Measurements from ENCODE around the gene NDFIP2. TPM values are rescaled to one million over a fixed set of nuclear protein-coding genes. Genes with fewer than 3 reads are reported as not detected.

NDFIP2 gene
- total and polyA plus RNA-seq, 2 donors: 15.7 to 49.3 TPM

GRCh38 chr13:79519255-79519654, 38.3 kb downstream of the NDFIP2 start:
- Histone ChIP-seq H3K4me1 (ENCODE audit: insufficient read depth) (no peaks in the 10 kb centered on the region), H3K4me3 (ENCODE audit: low read depth, low read length) (no peak overlapping the region), H3K27ac (ENCODE audit: low read depth) (no peak overlapping the region), H3K36me3 (ENCODE audit: insufficient read depth) (peaks cover 2% of the 10 kb centered on the region)
- 84% methylated on average over 3 of the region's 3 CpGs for WGBS
- DNase-seq (ENCODE audit: extremely low spot score): no peak

- Histone ChIP-seq H3K36me3 (ENCODE audit: insufficient read depth) (peaks cover 2% of the 10 kb centered on the region), H3K4me1 (ENCODE audit: insufficient read depth) (no peaks in the 10 kb centered on the region), H3K27ac (ENCODE audit: low read depth) (no peak overlapping the region), H3K4me3 (ENCODE audit: low read depth, low read length) (no peak overlapping the region)
- DNase-seq (ENCODE audit: extremely low spot score): no peak
Observed at GRCh38 chr13:79522583-79522982, 41.6 kb downstream of the NDFIP2 start.

- H3K27ac ChIP-seq (ENCODE audit: low read depth): no peak overlapping the region
- H3K4me1 ChIP-seq (ENCODE audit: insufficient read depth): no peaks in the 10 kb centered on the region
- 75% methylated on average over 8 of the region's 8 CpGs for WGBS
- DNase-seq (ENCODE audit: extremely low spot score): no peak
- no peak overlapping the region for H3K4me3 ChIP-seq (ENCODE audit: low read depth, low read length)
- H3K36me3 ChIP-seq (ENCODE audit: insufficient read depth): peaks cover 2% of the 10 kb centered on the region
Observed at GRCh38 chr13:79525064-79525857, 44.3 kb downstream of the NDFIP2 start.

- Histone ChIP-seq H3K36me3 (ENCODE audit: insufficient read depth) (peaks cover 2% of the 10 kb centered on the region), H3K27ac (ENCODE audit: low read depth) (no peak overlapping the region), H3K4me1 (ENCODE audit: insufficient read depth) (no peaks in the 10 kb centered on the region), H3K4me3 (ENCODE audit: low read depth, low read length) (no peak overlapping the region)
- WGBS: 82% methylated on average over 5 of the region's 5 CpGs
- DNase-seq (ENCODE audit: extremely low spot score): no peak
Observed at GRCh38 chr13:79527698-79528097, 46.7 kb downstream of the NDFIP2 start.

- Histone ChIP-seq H3K27ac (ENCODE audit: low read depth) (no peak overlapping the region), H3K4me1 (ENCODE audit: insufficient read depth) (no peaks in the 10 kb centered on the region), H3K36me3 (ENCODE audit: insufficient read depth) (peaks cover 2% of the 10 kb centered on the region), H3K4me3 (ENCODE audit: low read depth, low read length) (no peak overlapping the region)
- DNase-seq (ENCODE audit: extremely low spot score): no peak
- WGBS: 70% methylated on average over 4 of the region's 4 CpGs
Observed at GRCh38 chr13:79528356-79528755, 47.4 kb downstream of the NDFIP2 start.

GRCh38 chr13:79528759-79529191, 47.8 kb downstream of the NDFIP2 start:
- no peak for DNase-seq (ENCODE audit: extremely low spot score)
- Histone ChIP-seq H3K4me1 (ENCODE audit: insufficient read depth) (no peaks in the 10 kb centered on the region), H3K4me3 (ENCODE audit: low read depth, low read length) (no peak overlapping the region), H3K36me3 (ENCODE audit: insufficient read depth) (peaks cover 2% of the 10 kb centered on the region), H3K27ac (ENCODE audit: low read depth) (no peak overlapping the region)
- WGBS: 24% methylated on average over 2 of the region's 2 CpGs

- 86% methylated on average over 4 of the region's 4 CpGs for WGBS
- no peak for DNase-seq (ENCODE audit: extremely low spot score)
- Histone ChIP-seq H3K27ac (ENCODE audit: low read depth) (no peak overlapping the region), H3K4me1 (ENCODE audit: insufficient read depth) (no peaks in the 10 kb centered on the region), H3K36me3 (ENCODE audit: insufficient read depth) (peaks cover 3% of the 10 kb centered on the region), H3K4me3 (ENCODE audit: low read depth, low read length) (no peak overlapping the region)
Observed at GRCh38 chr13:79529817-79530216, 48.9 kb downstream of the NDFIP2 start.

GRCh38 chr13:79530270-79530669, 49.3 kb downstream of the NDFIP2 start:
- WGBS: 78% methylated on average over 2 of the region's 2 CpGs
- DNase-seq (ENCODE audit: extremely low spot score): no peak
- Histone ChIP-seq H3K4me1 (ENCODE audit: insufficient read depth) (no peaks in the 10 kb centered on the region), H3K4me3 (ENCODE audit: low read depth, low read length) (no peak overlapping the region), H3K27ac (ENCODE audit: low read depth) (no peak overlapping the region), H3K36me3 (ENCODE audit: insufficient read depth) (peaks cover 3% of the 10 kb centered on the region)

- no peak overlapping the region for H3K27ac ChIP-seq (ENCODE audit: low read depth)
- H3K36me3 ChIP-seq (ENCODE audit: insufficient read depth): peaks cover 3% of the 10 kb centered on the region
- no peak for DNase-seq (ENCODE audit: extremely low spot score)
- H3K4me1 ChIP-seq (ENCODE audit: insufficient read depth): no peaks in the 10 kb centered on the region
- no peak overlapping the region for H3K4me3 ChIP-seq (ENCODE audit: low read depth, low read length)
- 94% methylated on average over 7 of the region's 7 CpGs for WGBS
Observed at GRCh38 chr13:79531542-79532254, 50.7 kb downstream of the NDFIP2 start.

- no peak overlapping the region for H3K4me3 ChIP-seq (ENCODE audit: low read depth, low read length)
- peaks cover 3% of the 10 kb centered on the region for H3K36me3 ChIP-seq (ENCODE audit: insufficient read depth)
- no peaks in the 10 kb centered on the region for H3K4me1 ChIP-seq (ENCODE audit: insufficient read depth)
- DNase-seq (ENCODE audit: extremely low spot score): no peak
- WGBS: 87% methylated on average over 2 of the region's 2 CpGs
- no peak overlapping the region for H3K27ac ChIP-seq (ENCODE audit: low read depth)
Observed at GRCh38 chr13:79532576-79532975, 51.6 kb downstream of the NDFIP2 start.

- H3K4me1 ChIP-seq (ENCODE audit: insufficient read depth): no peaks in the 10 kb centered on the region
- WGBS: 94% methylated on average over 6 of the region's 6 CpGs
- no peak for DNase-seq (ENCODE audit: extremely low spot score)
- no peak overlapping the region for H3K4me3 ChIP-seq (ENCODE audit: low read depth, low read length)
- H3K27ac ChIP-seq (ENCODE audit: low read depth): no peak overlapping the region
- H3K36me3 ChIP-seq (ENCODE audit: insufficient read depth): peaks cover 3% of the 10 kb centered on the region
Observed at GRCh38 chr13:79533781-79534400, 52.9 kb downstream of the NDFIP2 start.

- Histone ChIP-seq H3K36me3 (ENCODE audit: insufficient read depth) (peaks cover 3% of the 10 kb centered on the region), H3K4me1 (ENCODE audit: insufficient read depth) (no peaks in the 10 kb centered on the region), H3K4me3 (ENCODE audit: low read depth, low read length) (no peak overlapping the region), H3K27ac (ENCODE audit: low read depth) (no peak overlapping the region)
- 76% methylated on average over 4 of the region's 4 CpGs for WGBS
- DNase-seq (ENCODE audit: extremely low spot score): no peak
Observed at GRCh38 chr13:79534596-79534995, 53.6 kb downstream of the NDFIP2 start.

GRCh38 chr13:79538757-79539156, 57.8 kb downstream of the NDFIP2 start:
- no peak for DNase-seq (ENCODE audit: extremely low spot score)
- no peak overlapping the region for H3K4me3 ChIP-seq (ENCODE audit: low read depth, low read length)
- WGBS: 90% methylated on average over 5 of the region's 5 CpGs
- H3K27ac ChIP-seq (ENCODE audit: low read depth): no peak overlapping the region
- H3K36me3 ChIP-seq (ENCODE audit: insufficient read depth): peaks cover 3% of the 10 kb centered on the region
- no peaks in the 10 kb centered on the region for H3K4me1 ChIP-seq (ENCODE audit: insufficient read depth)

GRCh38 chr13:79540504-79540903, 59.5 kb downstream of the NDFIP2 start:
- Histone ChIP-seq H3K4me1 (ENCODE audit: insufficient read depth) (no peaks in the 10 kb centered on the region), H3K4me3 (ENCODE audit: low read depth, low read length) (no peak overlapping the region), H3K27ac (ENCODE audit: low read depth) (no peak overlapping the region), H3K36me3 (ENCODE audit: insufficient read depth) (no peaks in the 10 kb centered on the region)
- WGBS: 80% methylated on average over 4 of the region's 4 CpGs
- DNase-seq (ENCODE audit: extremely low spot score): no peak
